HG03108 (cell line): Measurements from ENCODE around the gene BEX2.

Experiments
- ATAC-seq: cut with Tn5 transposase; IDR thresholded peaks from one replicate; pipeline ENCODE4 v1.9.1; 2021; ENCODE audit warnings: moderate library complexity; ENCODE audit not compliant: unreplicated experiment

Gene BEX2

DNA sequence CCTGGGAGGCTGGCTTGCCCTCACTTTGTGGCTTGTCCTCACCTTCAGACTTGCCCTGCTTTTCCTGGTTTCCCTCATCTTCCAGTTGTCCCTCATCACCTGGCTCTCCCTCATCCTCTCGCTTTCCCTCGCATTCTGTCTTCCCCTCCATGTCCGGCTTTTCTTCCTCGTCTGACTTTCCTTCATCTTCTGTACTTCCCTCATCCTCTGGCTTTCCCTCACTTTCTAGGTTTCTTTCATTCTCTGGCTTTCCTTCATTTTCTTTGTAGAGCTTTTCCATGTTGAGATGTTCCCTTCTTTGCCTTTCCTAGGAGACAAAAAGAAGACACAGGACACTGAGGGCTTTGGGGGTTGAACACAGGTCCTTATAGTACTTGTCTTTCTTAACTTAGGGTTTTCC is 36.5 kb downstream of the BEX2 start:
- ATAC-seq = no peak
